ENCODE results near the gene SREK1. TPM values are rescaled to one million over a fixed set of nuclear protein-coding genes. Genes with fewer than 3 reads are reported as not detected.

Gene SREK1
- total RNA-seq, 1 experiment from 2014 or later = 65.6 TPM

GRCh38 chr5:66203531-66203930 lies 59.4 kb downstream of the SREK1 start:
- Histone ChIP-seq H3K4me3 (replicated peaks in 1 of 2; ENCODE audit: low read depth in 1 of 2, low read length in 2 of 2) (no peak overlapping the region), H2AFZ (ENCODE audit: low read depth, low read length, poor library complexity, severe bottlenecking) (no peak overlapping the region), H3K9ac (ENCODE audit: low read length) (no peak overlapping the region), H3K4me1 (ENCODE audit: control insufficient read depth in 1 of 2, insufficient read depth in 2 of 2, low read length in 2 of 2) (peaks cover 4 to 8% of the 10 kb centered on the region in 2 experiments; a peak in 1 of 4 replicates), H4K20me1 (ENCODE audit: insufficient read depth) (no peaks in the 10 kb centered on the region), H3K27me3 (ENCODE audit: insufficient read depth, low read length) (no peaks in the 10 kb centered on the region), H3K9me2 (ENCODE audit: insufficient read depth) (no peaks in the 10 kb centered on the region), H3K36me3 (ENCODE audit: control insufficient read depth in 1 of 2, insufficient read depth in 2 of 2, low read length in 2 of 2) (no peaks in the 10 kb centered on the region), H3K79me2 (ENCODE audit: insufficient read depth, low read length) (no peaks in the 10 kb centered on the region), H3K27ac (ENCODE audit: low read depth, low read length) (no peak overlapping the region), H3K9me3 (ENCODE audit: control insufficient read depth in 1 of 2, insufficient read depth in 1 of 2, low read depth in 1 of 2, low read length in 2 of 2) (no peaks in the 10 kb centered on the region), H3K4me2 (ENCODE audit: low read length) (no peak overlapping the region)
- no TSS peak for BruUV-seq (replicated peaks)
- DNase-seq (ENCODE audit: low read depth, low spot score) (no peak), ATAC-seq (no peak)
- intact Hi-C loops (cut with micrococcal nuclease) = no loop called here
- TF ChIP-seq TCF7L2 (IDR thresholded peaks at IDR 0.05; ENCODE audit: borderline replicate concordance, extremely low read depth, insufficient read depth, insufficient read length) = no peak
- TF ChIP-seq EGR1 (IDR thresholded peaks at IDR 0.05; ENCODE audit: low read depth) = no peak
- TF ChIP-seq ZFX (IDR thresholded peaks at IDR 0.05) = no peak
- TF ChIP-seq SIN3A (IDR thresholded peaks at IDR 0.05; ENCODE audit: low read depth) = no peak
- no peak for TF ChIP-seq RAD21 (IDR thresholded peaks at IDR 0.05; ENCODE audit: low read depth)
- no peak for TF ChIP-seq EZH2phosphoT487 (IDR thresholded peaks at IDR 0.05; ENCODE audit: borderline replicate concordance)
- no peak for TF ChIP-seq ELF1 (IDR thresholded peaks at IDR 0.05; ENCODE audit: borderline replicate concordance, low read depth)
- TF ChIP-seq, protein P1, sequence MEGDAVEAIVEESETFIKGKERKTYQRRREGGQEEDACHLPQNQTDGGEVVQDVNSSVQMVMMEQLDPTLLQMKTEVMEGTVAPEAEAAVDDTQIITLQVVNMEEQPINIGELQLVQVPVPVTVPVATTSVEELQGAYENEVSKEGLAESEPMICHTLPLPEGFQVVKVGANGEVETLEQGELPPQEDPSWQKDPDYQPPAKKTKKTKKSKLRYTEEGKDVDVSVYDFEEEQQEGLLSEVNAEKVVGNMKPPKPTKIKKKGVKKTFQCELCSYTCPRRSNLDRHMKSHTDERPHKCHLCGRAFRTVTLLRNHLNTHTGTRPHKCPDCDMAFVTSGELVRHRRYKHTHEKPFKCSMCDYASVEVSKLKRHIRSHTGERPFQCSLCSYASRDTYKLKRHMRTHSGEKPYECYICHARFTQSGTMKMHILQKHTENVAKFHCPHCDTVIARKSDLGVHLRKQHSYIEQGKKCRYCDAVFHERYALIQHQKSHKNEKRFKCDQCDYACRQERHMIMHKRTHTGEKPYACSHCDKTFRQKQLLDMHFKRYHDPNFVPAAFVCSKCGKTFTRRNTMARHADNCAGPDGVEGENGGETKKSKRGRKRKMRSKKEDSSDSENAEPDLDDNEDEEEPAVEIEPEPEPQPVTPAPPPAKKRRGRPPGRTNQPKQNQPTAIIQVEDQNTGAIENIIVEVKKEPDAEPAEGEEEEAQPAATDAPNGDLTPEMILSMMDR (IDR thresholded peaks at IDR 0.05 in 2 of 3, conservative IDR thresholded peaks at IDR 0.05 in 1 of 3; ENCODE audit: borderline replicate concordance in 1 of 3, insufficient read depth in 1 of 3, low read depth in 2 of 3, low read length in 2 of 3) = no peak
- TF ChIP-seq CEBPB (IDR thresholded peaks at IDR 0.05; ENCODE audit: low read depth) = no peak
- no peak for TF ChIP-seq SRF (IDR thresholded peaks at IDR 0.05; ENCODE audit: low read depth)
- no peak for TF ChIP-seq POLR2A (IDR thresholded peaks at IDR 0.05; ENCODE audit: borderline replicate concordance, extremely low read depth, insufficient read depth, insufficient read length)
- ChIA-PET RAD21 (ENCODE audit: low non-redundant PET in 1 of 2, low total read pairs in 2 of 2, uncharacterized antibody in 2 of 2, unreplicated experiment in 2 of 2) (no interaction called here), CTCF (interaction anchor here (0.9 kb wide), 1 partner anchor 36 kb away, joined by 4 read pairs; no protein-coding TSS in a partner anchor), POLR2A (no interaction called here)
